Measurements from ENCODE around the gene SLC9A6. TPM values are rescaled to one million over a fixed set of nuclear protein-coding genes. Genes with fewer than 3 reads are reported as not detected.
A peak's percentile ranks its signal among the peaks of the same experiment; 100 is the strongest.

SLC9A6 gene
- 10 to 100 TPM in 3 of 4 donors, 1 to 10 TPM in 1; 9.5 to 18.6 (median 10.8) TPM for total RNA-seq

- DNase-seq (ENCODE audit: low spot score), result no peak
- ATAC-seq (ENCODE audit: low FRiP score), result peak; percentile 83
- no peak for TF ChIP-seq CTCF (IDR thresholded peaks at IDR 0.05)
Measured at GRCh38 chrX:135985157-135985972, at the start of gene SLC9A6. Gene SLC9A6, plus strand, starts transcription at chrX:135985435. Its CDS starts 224 bp downstream, at chrX:135985659.

GRCh38 chrX:135944486-135944885 is 40.7 kb upstream of the SLC9A6 start:
- ATAC-seq (ENCODE audit: low FRiP score), result no peak
- DNase-seq (ENCODE audit: low spot score), result no peak
- no peak for TF ChIP-seq CTCF (IDR thresholded peaks at IDR 0.05)

- ATAC-seq (ENCODE audit: low FRiP score) (no peak), DNase-seq (ENCODE audit: low spot score) (no peak)
- no peak for TF ChIP-seq CTCF (IDR thresholded peaks at IDR 0.05)
Measured at GRCh38 chrX:135951291-135951690, 33.9 kb upstream of the SLC9A6 start.

GRCh38 chrX:135973025-135973547 is 12.1 kb upstream of the SLC9A6 start:
- TF ChIP-seq CTCF (IDR thresholded peaks at IDR 0.05), result no peak
- ATAC-seq (ENCODE audit: low FRiP score), result peak; percentile 33
- no peak for DNase-seq (ENCODE audit: low spot score)

GRCh38 chrX:135973548-135974278 is 11.5 kb upstream of the SLC9A6 start, which contains the start of gene MMGT1:
Gene MMGT1, minus strand, starts transcription at chrX:135973988. Its CDS starts 313 bp downstream, at chrX:135973675.
- TF ChIP-seq CTCF (IDR thresholded peaks at IDR 0.05), result no peak
- ATAC-seq (ENCODE audit: low FRiP score), result peak; percentile 93
- DNase-seq (ENCODE audit: low spot score), result peak; percentile 48

GRCh38 chrX:135974279-135974856 is 10.9 kb upstream of the SLC9A6 start:
- DNase-seq (ENCODE audit: low spot score) (peak; percentile 36), ATAC-seq (ENCODE audit: low FRiP score) (peak; percentile 58)
- TF ChIP-seq CTCF (IDR thresholded peaks at IDR 0.05), result no peak
